ENCODE results near the gene KRT9.

Gene KRT9

GRCh38 chr17:41556306-41556705, 15.6 kb downstream of the KRT9 start:
- CTCF ChIA-PET: interaction anchor here (1.0 kb wide), 1 partner anchor 107 kb away, joined by 5 read pairs; no protein-coding TSS in a partner anchor
- TF ChIP-seq ELF4 (IDR thresholded peaks at IDR 0.05): no peak
- no peak for TF ChIP-seq HDGF (IDR thresholded peaks at IDR 0.05; ENCODE audit: borderline replicate concordance)
- TF ChIP-seq LEF1 (IDR thresholded peaks at IDR 0.05; ENCODE audit: borderline replicate concordance): no peak
- TF ChIP-seq L3MBTL2 (conservative IDR thresholded peaks at IDR 0.05): no peak
- no peak for TF ChIP-seq SUZ12 (IDR thresholded peaks at IDR 0.05)
- TF ChIP-seq FOXA1 (IDR thresholded peaks at IDR 0.05): no peak
- TF ChIP-seq TARDBP (IDR thresholded peaks at IDR 0.05): no peak
- no peak for TF ChIP-seq SP1 (IDR thresholded peaks at IDR 0.05)
- no peak for TF ChIP-seq ARNT (IDR thresholded peaks at IDR 0.05)
- no peak for TF ChIP-seq NFRKB (IDR thresholded peaks at IDR 0.05)
- TF ChIP-seq PKNOX1 (IDR thresholded peaks at IDR 0.05): no peak
- no peak for DNase-seq (ENCODE audit: extremely low spot score)
- POLR2A ChIA-PET: no interaction called here

GRCh38 chr17:41555105-41555887, 16.6 kb downstream of the KRT9 start:
- ChIA-PET POLR2A (no interaction called here), CTCF (interaction anchor here (1.4 kb wide), 2 partner anchors 107 to 111 kb away, joined by 3 to 5 read pairs; no protein-coding TSS in a partner anchor)

GRCh38 chr17:41553987-41554680, 17.7 kb downstream of the KRT9 start:
- DNase-seq (ENCODE audit: extremely low spot score): no peak
- CTCF ChIA-PET: interaction anchor here (1.0 kb wide), 1 partner anchor 95 kb away, joined by 5 read pairs; no protein-coding TSS in a partner anchor
- TF ChIP-seq PKNOX1 (IDR thresholded peaks at IDR 0.05): no peak
- no peak for TF ChIP-seq FOXM1 (IDR thresholded peaks at IDR 0.05; ENCODE audit: borderline replicate concordance)
- no peak for TF ChIP-seq FOXK2 (IDR thresholded peaks at IDR 0.05)
- no peak for TF ChIP-seq TARDBP (IDR thresholded peaks at IDR 0.05)
- no peak for TF ChIP-seq ELF4 (IDR thresholded peaks at IDR 0.05)
- TF ChIP-seq ZNF384 (IDR thresholded peaks at IDR 0.05): no peak
- TF ChIP-seq FOXA1 (IDR thresholded peaks at IDR 0.05): no peak
- no peak for TF ChIP-seq NFRKB (IDR thresholded peaks at IDR 0.05)
- TF ChIP-seq ARNT (IDR thresholded peaks at IDR 0.05): no peak
- no peak for TF ChIP-seq CTBP1 (IDR thresholded peaks at IDR 0.05; ENCODE audit: borderline replicate concordance)
- no peak for TF ChIP-seq SUZ12 (IDR thresholded peaks at IDR 0.05)
- POLR2A ChIA-PET: interaction anchor here (1.0 kb wide), 1 partner anchor 15 kb away, joined by 3 read pairs; no protein-coding TSS in a partner anchor

More at GRCh38 chr17:41555105-41555887, 16.6 kb downstream of the KRT9 start:
- no peak for DNase-seq (ENCODE audit: extremely low spot score)
- TF ChIP-seq TARDBP (IDR thresholded peaks at IDR 0.05) (no peak), NFRKB (IDR thresholded peaks at IDR 0.05) (no peak), FOXA1 (IDR thresholded peaks at IDR 0.05) (no peak), HDGF (IDR thresholded peaks at IDR 0.05; ENCODE audit: borderline replicate concordance) (no peak), PKNOX1 (IDR thresholded peaks at IDR 0.05) (no peak), ELF4 (IDR thresholded peaks at IDR 0.05) (no peak), SUZ12 (IDR thresholded peaks at IDR 0.05) (no peak), L3MBTL2 (conservative IDR thresholded peaks at IDR 0.05) (no peak), ARNT (IDR thresholded peaks at IDR 0.05) (no peak), FOXK2 (IDR thresholded peaks at IDR 0.05) (no peak), FOXM1 (IDR thresholded peaks at IDR 0.05; ENCODE audit: borderline replicate concordance) (no peak), BHLHE40 (IDR thresholded peaks at IDR 0.05; ENCODE audit: borderline replicate concordance) (no peak), SP1 (IDR thresholded peaks at IDR 0.05) (no peak), CTBP1 (IDR thresholded peaks at IDR 0.05; ENCODE audit: borderline replicate concordance) (no peak), LEF1 (IDR thresholded peaks at IDR 0.05; ENCODE audit: borderline replicate concordance) (no peak), ZNF384 (IDR thresholded peaks at IDR 0.05) (no peak)

GRCh38 chr17:41553176-41553575, 18.7 kb downstream of the KRT9 start:
- no peak for TF ChIP-seq PKNOX1 (IDR thresholded peaks at IDR 0.05)
- no peak for TF ChIP-seq SP1 (IDR thresholded peaks at IDR 0.05)
- TF ChIP-seq ELF4 (IDR thresholded peaks at IDR 0.05): no peak
- TF ChIP-seq FOXA1 (IDR thresholded peaks at IDR 0.05): no peak
- no peak for TF ChIP-seq NFRKB (IDR thresholded peaks at IDR 0.05)
- DNase-seq (ENCODE audit: extremely low spot score): no peak
- CTCF ChIA-PET: interaction anchor here (1.0 kb wide), 1 partner anchor 95 kb away, joined by 5 read pairs; no protein-coding TSS in a partner anchor
- POLR2A ChIA-PET: interaction anchor here (1.0 kb wide), 2 partner anchors 16 to 734 kb away, joined by 3 read pairs; no protein-coding TSS in a partner anchor

- no peak for DNase-seq (ENCODE audit: extremely low spot score)
- POLR2A ChIA-PET: interaction anchor here (1.0 to 1.6 kb wide), 2 partner anchors 96 to 734 kb away, joined by 3 to 4 read pairs; no protein-coding TSS in a partner anchor
- CTCF ChIA-PET: interaction anchor here (0.9 kb wide), 1 partner anchor 110 kb away, joined by 6 read pairs; no protein-coding TSS in a partner anchor
- TF ChIP-seq PKNOX1 (IDR thresholded peaks at IDR 0.05): no peak
- TF ChIP-seq HDGF (IDR thresholded peaks at IDR 0.05; ENCODE audit: borderline replicate concordance): no peak
- TF ChIP-seq TARDBP (IDR thresholded peaks at IDR 0.05): no peak
- no peak for TF ChIP-seq L3MBTL2 (conservative IDR thresholded peaks at IDR 0.05)
- no peak for TF ChIP-seq SP1 (IDR thresholded peaks at IDR 0.05)
- TF ChIP-seq FOXM1 (IDR thresholded peaks at IDR 0.05; ENCODE audit: borderline replicate concordance): no peak
- no peak for TF ChIP-seq FOXK2 (IDR thresholded peaks at IDR 0.05)
- no peak for TF ChIP-seq ELF4 (IDR thresholded peaks at IDR 0.05)
- TF ChIP-seq CTBP1 (IDR thresholded peaks at IDR 0.05; ENCODE audit: borderline replicate concordance): no peak
- TF ChIP-seq NFRKB (IDR thresholded peaks at IDR 0.05): no peak
- TF ChIP-seq ZNF384 (IDR thresholded peaks at IDR 0.05): no peak
- TF ChIP-seq ARNT (IDR thresholded peaks at IDR 0.05): no peak
- no peak for TF ChIP-seq FOXA1 (IDR thresholded peaks at IDR 0.05)
- TF ChIP-seq BHLHE40 (IDR thresholded peaks at IDR 0.05; ENCODE audit: borderline replicate concordance): no peak
- TF ChIP-seq LEF1 (IDR thresholded peaks at IDR 0.05; ENCODE audit: borderline replicate concordance): no peak
- TF ChIP-seq SUZ12 (IDR thresholded peaks at IDR 0.05): no peak
Observed at GRCh38 chr17:41552455-41552854, 19.4 kb downstream of the KRT9 start.

Measured in HEK293T (cell line).